Heart left ventricle (tissue), 13 donors: ENCODE data around the gene POLQ.

ENCODE experiments used
- CTCF ChIP-seq, 12 donors: fragments of 200-600 bp; sonication (generic) in 4 of 12; IDR thresholded peaks; one replicate each; pipeline versions ENCODE4 v1.5.0 to v1.8.0; 2018 to 2022; ENCODE audit warnings: antibody characterized with exemption in 12 of 12, mild to moderate bottlenecking in 5 of 12
- POLR2A ChIP-seq, 2 donors: fragments of 450-650 bp; IDR thresholded peaks; one replicate each; pipeline ENCODE4 v1.6.1; 2017; ENCODE audit warnings: antibody characterized with exemption in 2 of 2, mild to moderate bottlenecking in 2 of 2, moderate library complexity in 2 of 2
- donor health status: ischemic (EF 13 %, LVEDD 7.1; RV severe dilation, severe dysfunction).
- donor health status: DM: no; HTN: yes; CAD: no.
- donor health status: DM: no; HTN: no; CAD: no.
- donor health status: ischemic (EF 25% LVEDD 6.9; RV normal size, moderate dysfunction).
- donor health status: ischemic (EF 25% LVEDD 5.7; RV mildly dilated, moderate dysfunction).
- donor health status: ischemic (EF 35%, LVEDD 5.7; RV mildly dilated, moderate dysfunction).
- donor health status: nonischemic (EF 11% LVEDD 7.7; RV severe dilation, severe dysfunction).
- donor health status: DM: yes; HTN: yes; CAD: no.
- donor health status: PGD.
- donor health status: ischemic (EF 29% LVEDD 5.4; RV normal size, mild dysfunction).
- donor health status: nonischemic (EF 23%, LVEDD 6.1; RV moderate dilation, normal function).

DNA sequence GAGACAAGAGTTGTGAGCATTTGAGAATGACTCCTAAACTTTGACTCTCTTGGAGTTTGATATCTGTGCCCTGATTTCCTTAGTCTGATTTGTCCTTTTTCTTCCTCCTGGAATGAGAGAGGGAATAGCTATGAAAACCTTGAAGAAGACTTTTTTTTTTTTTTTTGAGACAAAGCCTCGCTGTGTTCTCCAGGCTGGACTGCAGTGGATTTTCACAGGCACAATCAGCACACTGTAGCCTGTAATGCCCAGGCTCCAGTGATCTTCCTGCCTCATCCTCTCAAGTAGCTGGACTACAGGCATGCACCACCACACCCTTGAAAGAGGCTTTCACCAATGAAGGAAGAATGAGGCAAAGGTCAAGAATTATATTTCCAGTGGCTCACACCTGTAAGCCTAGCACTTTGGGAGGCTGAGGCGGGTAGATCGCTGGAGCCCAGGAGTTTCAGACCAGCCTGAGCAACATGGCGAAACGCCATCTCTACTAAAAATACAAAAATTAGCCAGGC lies 11.7 kb upstream of the POLQ start:
- TF ChIP-seq CTCF (IDR thresholded peaks at IDR 0.05) (no peak), POLR2A (IDR thresholded peaks at IDR 0.05) (no peak)
